NCI-H82 treated with DMSO at 0.1 percent for 48 hours (cell line): ENCODE measurements around the gene POLE.
"Not testable (repeated sequence)": the region's sequence is repeated elsewhere in the genome, so short reads cannot be mapped to it uniquely, and the experiment has no call there.

Experiments
- DNase-seq: peaks from one replicate; lab custom pipeline; 2025; ENCODE audit not compliant: unreplicated experiment; lab: John Stamatoyannopoulos, UW

Gene POLE

GRCh38 chr12:132719141-132719953, 32.2 kb upstream of the POLE start:
- no peak for DNase-seq

- no peak for DNase-seq
Measured at GRCh38 chr12:132718644-132719043, 31.5 kb upstream of the POLE start.

- no peak for DNase-seq
Measured at GRCh38 chr12:132717531-132718387, 30.6 kb upstream of the POLE start.

GRCh38 chr12:132717011-132717410, 29.9 kb upstream of the POLE start:
- no peak for DNase-seq

GRCh38 chr12:132716356-132716755, 29.2 kb upstream of the POLE start:
- DNase-seq: no peak

- no peak for DNase-seq
Measured at GRCh38 chr12:132715874-132716273, 28.7 kb upstream of the POLE start.

- DNase-seq: no peak
Measured at GRCh38 chr12:132713123-132713522, 26.0 kb upstream of the POLE start.

- DNase-seq: no peak
Measured at GRCh38 chr12:132711080-132711843, 24.1 kb upstream of the POLE start.

GRCh38 chr12:132710405-132711079, 23.4 kb upstream of the POLE start, which contains the start of gene PGAM5:
TSS of gene PGAM5 (plus strand) at chr12:132710842. CDS start at chr12:132710877, 35 bp downstream.
- peak; percentile 49 for DNase-seq

- no peak for DNase-seq
Measured at GRCh38 chr12:132710043-132710404, 22.9 kb upstream of the POLE start.

- no peak for DNase-seq
Measured at GRCh38 chr12:132708150-132708549, 21.0 kb upstream of the POLE start.

- DNase-seq: no peak
Measured at GRCh38 chr12:132707241-132707640, 20.1 kb upstream of the POLE start.

- no peak for DNase-seq
Measured at GRCh38 chr12:132703641-132704040, 16.5 kb upstream of the POLE start.

GRCh38 chr12:132702640-132703039, 15.5 kb upstream of the POLE start:
- no peak for DNase-seq

GRCh38 chr12:132700212-132700822, 13.2 kb upstream of the POLE start:
- DNase-seq: no peak

- DNase-seq: no peak
Measured at GRCh38 chr12:132698341-132698740, 11.2 kb upstream of the POLE start.

GRCh38 chr12:132695431-132695830, 8.3 kb upstream of the POLE start:
- DNase-seq: no peak

- not testable (repeated sequence) for DNase-seq
Measured at GRCh38 chr12:132694888-132695287, 7.7 kb upstream of the POLE start.

GRCh38 chr12:132692030-132692429, 4.9 kb upstream of the POLE start:
- not testable (repeated sequence) for DNase-seq

- no peak for DNase-seq
Measured at GRCh38 chr12:132690112-132690511, 3.0 kb upstream of the POLE start.
